ENCODE results near the gene TBXT.

The TBXT gene

GRCh38 chr6:166109608-166110007 lies 58.0 kb downstream of the TBXT start:
- no peak for DNase-seq
